HG02884 (cell line): ENCODE results near the gene OR1J4.

Experiments
- ATAC-seq: cut with Tn5 transposase; IDR thresholded peaks from one replicate; pipeline ENCODE4 v1.9.1; 2021; ENCODE audit warnings: mild to moderate bottlenecking, moderate library complexity; ENCODE audit not compliant: unreplicated experiment

OR1J4 gene

GRCh38 chr9:122567901-122568300, 49.0 kb downstream of the OR1J4 start:
- no peak for ATAC-seq
